ENCODE results near the gene PDZD2.

DNA sequence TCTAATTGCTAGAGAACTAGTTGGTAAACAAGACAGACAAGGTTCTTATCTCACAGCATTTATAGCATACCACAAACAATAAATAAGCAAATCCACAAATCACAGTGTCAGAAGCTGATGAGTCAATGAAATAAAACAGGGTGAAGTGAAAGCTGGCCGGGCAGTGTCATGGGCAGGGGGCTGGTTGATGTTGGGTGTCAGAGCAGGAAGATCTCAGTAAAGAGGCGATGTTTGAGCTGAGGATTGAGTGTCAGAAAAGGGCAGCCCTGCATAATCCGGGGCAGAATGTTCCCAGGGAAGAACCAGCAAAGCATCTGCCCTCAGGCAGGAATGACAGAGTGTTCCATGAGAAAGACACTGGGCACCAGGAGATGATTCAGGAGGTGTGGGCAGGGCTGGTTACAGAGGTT lies 351.8 kb downstream of the PDZD2 start:
- TF ChIP-seq CTCF (IDR thresholded peaks at IDR 0.05) (no peak), POLR2A (IDR thresholded peaks at IDR 0.05) (no peak)

Data from prostate gland (tissue), 2 donors.